DMS79 treated with DMSO at 0.1 percent for 48 hours (cell line): ENCODE data around the gene DCTN2.
A peak's percentile ranks its signal among the peaks of the same experiment; 100 is the strongest.
"Not testable (repeated sequence)": the region's sequence is repeated elsewhere in the genome, so short reads cannot be mapped to it uniquely, and the experiment has no call there.

ENCODE experiments used
- DNase-seq: peaks from one replicate; lab custom pipeline; 2025; lab: John Stamatoyannopoulos, UW

The DCTN2 gene

DNA sequence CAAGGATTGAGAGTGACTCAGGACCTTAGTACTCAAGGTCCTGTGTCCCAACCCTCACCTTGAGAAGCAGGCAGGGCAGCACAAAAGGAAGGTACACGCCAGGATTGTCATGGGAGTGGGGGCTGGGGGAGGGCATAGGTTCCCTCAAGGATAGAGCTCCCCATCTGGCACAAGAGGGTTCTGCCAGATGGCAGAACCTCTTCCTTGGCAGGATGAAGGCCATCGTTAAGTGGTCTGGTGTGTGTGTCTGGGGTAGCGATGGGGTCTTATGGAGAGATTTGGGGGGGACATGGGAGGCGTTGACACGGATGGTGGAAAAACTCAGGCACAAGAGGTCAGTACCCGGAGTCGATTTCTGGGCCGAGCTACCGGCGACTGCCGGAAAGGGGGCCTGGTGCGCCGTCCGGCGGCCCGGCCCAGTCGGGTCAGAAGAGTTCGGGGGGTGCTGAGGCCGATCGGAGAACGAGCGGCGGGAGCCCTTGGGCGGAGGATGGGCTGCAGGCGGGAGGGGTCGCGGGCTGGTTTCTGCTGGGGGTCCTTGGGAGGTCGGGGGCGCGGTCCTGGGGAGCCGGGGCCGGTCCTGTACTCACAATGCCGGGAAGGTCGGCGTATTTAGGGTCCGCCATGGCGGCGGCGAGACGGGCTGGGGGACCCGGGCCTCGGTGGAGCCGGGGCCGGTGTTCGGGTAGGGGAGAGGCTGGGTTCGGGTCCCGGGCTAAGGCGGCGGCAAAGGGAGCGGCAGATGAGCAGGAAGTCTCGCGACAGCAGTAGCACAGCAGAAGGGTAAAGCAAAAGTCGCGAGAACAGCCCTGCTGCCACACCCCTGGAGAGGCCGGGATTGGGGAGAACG, at the start of gene DCTN2:
Gene DCTN2, minus strand, starts transcription at position 755 of the 850 bp plus-strand sequence. Its CDS starts 129 bp downstream, at position 626.
- peak; percentile 89 for DNase-seq

DNA sequence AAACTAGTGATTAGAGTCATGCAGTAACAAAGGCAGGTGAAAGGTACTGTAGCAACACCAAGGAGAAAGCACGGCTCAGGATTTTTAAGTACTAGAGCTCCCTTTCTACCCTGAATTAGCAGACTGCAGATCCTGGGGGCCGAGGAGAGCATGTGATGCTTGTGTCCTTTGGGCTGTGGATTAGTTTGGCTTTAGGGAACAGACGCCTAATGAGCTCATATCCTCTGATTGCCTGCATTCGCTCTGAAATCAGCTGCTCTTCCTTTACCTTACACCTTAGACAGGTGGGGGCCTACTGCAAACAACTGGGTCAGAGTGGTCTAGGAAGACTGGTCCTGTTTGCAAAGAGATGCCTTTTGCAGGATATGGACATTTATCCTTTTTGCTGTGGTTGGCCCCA, 46.2 kb upstream of the DCTN2 start:
- no peak for DNase-seq

DNA sequence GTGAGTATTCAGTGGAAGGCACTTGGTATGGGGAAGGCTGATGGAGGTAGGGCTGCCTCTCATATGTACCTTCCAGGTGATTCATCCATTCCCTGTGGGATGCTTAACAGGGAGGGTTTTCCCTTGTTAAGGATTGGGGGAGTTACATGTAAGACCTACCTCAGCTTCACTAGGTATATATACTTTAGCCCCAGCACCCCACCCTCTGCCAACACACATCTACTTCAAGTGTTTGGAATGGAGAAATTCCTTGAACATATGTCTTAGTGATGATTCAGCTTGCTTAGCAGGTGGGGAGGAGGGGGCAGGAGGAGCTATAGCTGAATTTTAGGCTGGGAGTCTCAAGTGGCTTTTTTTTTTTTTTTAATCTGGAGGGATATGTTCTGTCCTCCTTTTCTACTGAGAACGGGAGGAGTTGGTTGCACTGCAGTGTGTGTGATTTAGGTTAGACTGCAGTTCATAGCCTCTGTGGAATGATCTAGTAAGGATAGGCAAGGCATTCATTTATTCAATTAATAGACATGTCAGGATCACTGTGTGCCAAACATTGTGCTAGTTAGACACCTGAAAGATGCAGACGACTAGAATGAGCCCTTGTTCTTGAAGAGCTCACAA, 45.7 kb upstream of the DCTN2 start:
- no peak for DNase-seq

DNA sequence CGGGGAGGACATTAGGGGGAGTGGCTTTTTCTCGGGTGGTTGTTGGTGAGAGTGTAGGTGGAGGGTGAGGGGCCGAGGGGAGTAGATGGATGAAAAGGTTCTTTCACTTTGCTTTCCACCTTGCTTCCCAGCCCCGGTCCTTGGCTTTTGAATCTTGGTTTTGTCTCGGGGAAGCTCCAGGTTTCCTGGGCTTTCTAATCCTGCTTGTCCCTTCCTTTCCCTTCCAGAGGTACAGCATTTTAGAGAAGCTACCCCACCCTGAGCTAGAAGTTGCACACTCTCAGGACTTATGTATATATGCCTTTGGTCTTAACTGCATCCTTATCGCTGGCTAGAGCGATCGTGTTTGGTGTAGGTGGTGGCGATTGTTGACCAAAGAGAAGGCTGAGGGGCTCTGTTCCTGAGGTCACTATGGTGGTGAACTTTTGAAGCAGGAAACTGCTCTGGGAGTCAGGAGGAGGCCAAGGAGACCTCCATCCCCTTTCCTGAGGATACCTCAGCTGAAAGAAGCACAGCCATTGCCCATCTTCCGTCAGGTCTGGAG, 44.9 kb upstream of the DCTN2 start:
- DNase-seq: no peak

DNA sequence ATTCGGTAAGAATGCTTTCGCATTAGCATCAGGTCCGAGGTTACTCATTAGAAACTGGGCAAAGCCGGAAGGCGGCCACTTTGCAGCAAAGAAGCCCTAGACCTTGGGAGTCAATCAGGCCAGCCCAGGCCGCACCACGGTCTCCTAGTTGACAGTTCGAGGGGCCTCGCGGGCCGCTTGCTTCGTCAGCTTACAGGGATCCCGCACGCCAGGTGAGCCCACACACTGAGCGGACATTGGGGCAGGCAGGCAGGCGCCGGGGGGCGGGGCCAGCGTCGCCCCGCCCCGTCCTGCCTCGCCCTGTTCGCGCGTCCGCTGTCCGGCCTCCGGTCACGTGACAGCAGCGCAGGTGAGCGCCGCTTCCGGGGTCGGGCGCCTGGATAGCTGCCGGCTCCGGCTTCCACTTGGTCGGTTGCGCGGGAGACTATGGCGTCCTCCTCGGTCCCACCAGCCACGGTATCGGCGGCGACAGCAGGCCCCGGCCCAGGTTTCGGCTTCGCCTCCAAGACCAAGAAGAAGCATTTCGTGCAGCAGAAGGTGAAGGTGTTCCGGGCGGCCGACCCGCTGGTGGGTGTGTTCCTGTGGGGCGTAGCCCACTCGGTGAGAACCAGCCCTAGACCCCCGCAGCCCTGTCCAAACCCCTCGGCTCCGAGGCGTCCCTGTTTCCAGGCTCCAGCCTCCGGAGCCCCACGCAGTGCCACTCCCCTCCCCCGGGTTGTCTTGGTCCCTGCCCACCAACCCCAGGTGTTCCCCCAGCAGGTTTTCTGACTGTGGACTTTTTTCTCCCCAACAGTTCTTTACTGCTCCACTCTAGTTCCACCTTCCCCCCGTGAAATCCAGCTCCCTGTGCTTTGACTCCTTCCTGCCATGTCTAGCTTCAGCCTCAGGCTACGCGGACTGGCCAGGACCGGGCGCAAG, 44.1 kb upstream of the DCTN2 start, which contains the start of gene PIP4K2C:
Gene PIP4K2C, plus strand, starts transcription at position 329 of the 918 bp plus-strand sequence. Its CDS starts 98 bp downstream, at position 427.
- peak; percentile 53 for DNase-seq

DNA sequence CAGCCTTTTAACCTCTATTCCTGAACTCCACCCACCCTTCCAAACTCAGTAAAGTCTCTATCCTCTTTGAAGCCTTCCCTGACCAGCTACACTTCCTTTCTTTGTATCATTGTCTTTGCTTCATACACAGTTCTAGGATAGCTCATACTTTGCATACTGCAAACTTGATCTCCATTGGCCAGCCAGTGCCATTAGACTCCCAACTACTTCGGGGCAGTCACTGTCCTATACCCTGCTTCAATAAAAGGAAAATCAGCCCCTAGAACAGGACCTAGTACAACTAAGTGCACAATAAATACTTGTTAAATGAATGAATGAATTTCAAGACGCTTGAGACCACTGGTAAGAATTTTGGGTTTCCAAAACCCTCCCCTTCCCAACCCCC, 43.5 kb upstream of the DCTN2 start:
- DNase-seq: no peak

- not testable (repeated sequence) for DNase-seq
These were observed 42.1 kb upstream of the DCTN2 start for GRCh38 chr12:57588951-57589610.

- no peak for DNase-seq
These were observed 39.9 kb upstream of the DCTN2 start for GRCh38 chr12:57586832-57587429.

DNA sequence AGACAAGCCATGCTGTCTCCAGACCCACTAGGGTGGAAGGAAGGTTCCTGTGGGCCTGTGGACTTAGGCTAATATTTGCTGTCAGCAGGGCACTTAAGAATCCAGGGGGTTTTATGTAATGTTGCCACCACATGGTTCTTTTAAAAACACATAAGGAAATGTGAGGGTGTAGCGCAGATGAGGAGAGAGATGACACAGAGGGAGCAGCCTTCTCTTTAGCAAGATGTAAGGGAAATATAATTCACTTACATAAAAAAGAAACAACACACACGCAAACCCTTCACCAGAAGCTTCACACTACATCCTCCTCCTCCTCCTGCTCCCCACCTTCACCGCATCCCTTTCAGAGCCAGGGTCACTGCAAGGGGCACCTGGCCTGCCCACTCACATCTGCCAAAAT, 39.1 kb upstream of the DCTN2 start:
- no peak for DNase-seq

DNA sequence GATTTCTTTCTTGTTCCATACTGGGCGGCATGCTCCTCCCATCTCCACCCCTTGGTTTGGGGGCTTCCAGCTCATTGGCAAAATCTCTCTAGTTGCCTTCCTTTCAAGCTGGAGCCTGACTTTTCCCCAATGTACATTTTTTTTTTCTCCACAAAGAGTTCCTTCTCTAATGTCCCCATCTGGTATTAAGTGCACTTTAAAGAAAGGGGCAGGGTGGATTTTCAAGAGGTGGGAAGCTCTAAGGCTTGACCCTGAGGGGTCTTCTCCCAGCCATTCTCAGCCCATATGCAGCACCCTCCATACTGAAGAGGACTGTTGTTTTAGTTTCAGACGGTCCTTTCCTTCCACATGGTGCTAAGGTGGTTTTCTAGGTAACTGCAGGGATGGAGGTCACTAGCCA, 38.2 kb upstream of the DCTN2 start:
- DNase-seq: no peak

- DNase-seq: no peak
These were observed 37.7 kb upstream of the DCTN2 start for GRCh38 chr12:57584690-57585089.

GRCh38 chr12:57584050-57584449, 37.1 kb upstream of the DCTN2 start:
- DNase-seq: no peak

GRCh38 chr12:57583008-57583831, 36.2 kb upstream of the DCTN2 start:
- peak; percentile 43 for DNase-seq

- DNase-seq: no peak
These were observed 35.4 kb upstream of the DCTN2 start for GRCh38 chr12:57582440-57582839.

GRCh38 chr12:57581802-57582201, 34.8 kb upstream of the DCTN2 start:
- no peak for DNase-seq

DNA sequence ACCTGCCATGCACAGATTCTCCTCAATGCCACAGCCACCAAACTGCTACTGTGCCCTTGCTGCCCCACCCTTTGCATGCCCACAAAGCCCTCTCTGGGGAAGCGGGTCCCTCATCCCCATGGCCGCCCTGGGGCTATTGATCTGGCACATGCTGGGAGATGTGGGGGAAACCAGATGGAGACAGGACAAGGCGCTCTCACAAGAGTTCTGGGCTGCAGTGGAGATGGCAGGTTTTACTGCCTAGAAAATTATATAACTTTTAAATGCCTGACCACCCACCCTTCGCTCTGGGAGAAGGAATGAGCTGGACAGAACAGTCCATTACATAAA, 33.4 kb upstream of the DCTN2 start:
- no peak for DNase-seq

- no peak for DNase-seq
These were observed 32.9 kb upstream of the DCTN2 start for GRCh38 chr12:57579677-57580465.

- DNase-seq: no peak
These were observed 32.0 kb upstream of the DCTN2 start for GRCh38 chr12:57579011-57579410.

DNA sequence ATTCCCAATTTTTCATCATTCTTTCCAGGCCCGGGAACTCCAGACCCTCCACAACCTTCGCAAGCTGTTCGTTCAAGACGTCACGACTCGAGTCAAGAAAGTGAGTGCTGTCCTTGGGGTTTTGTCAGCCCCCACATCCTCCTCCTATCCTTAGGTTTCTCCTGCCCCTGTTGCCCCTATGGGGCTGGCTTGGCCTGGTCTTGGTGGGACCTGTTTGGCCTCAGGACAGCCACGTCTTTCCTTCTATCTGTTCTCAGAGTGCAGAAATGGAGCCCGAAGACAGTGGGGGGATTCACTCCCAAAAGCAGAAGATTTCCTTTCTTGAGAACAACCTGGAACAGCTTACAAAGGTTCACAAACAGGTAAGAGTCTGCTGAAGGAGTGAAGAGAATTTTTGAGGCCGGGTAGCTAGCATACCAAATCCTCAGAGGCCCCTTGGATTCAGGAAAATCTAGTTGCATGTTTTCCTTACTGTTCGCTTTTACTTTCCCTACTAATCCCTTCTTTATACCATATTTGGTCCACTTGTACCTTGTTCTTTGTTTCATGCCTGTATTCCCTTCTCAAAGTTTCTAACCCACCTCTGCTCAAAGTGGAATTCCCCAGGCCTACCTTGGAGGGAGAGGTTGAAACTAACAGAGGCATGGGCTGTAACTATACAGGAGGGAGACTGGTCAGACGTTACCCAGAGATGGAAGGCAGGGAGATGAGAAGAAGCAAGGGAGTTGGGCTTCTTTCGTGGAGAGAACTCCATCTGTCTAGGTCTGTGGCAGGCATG, 31.2 kb upstream of the DCTN2 start:
- no peak for DNase-seq
